HG02610 (cell line): Measurements from ENCODE around the gene ADAP1.
"Not testable (repeated sequence)": the region's sequence is repeated elsewhere in the genome, so short reads cannot be mapped to it uniquely, and the experiment has no call there.

Experiments
- ATAC-seq: cut with Tn5 transposase; IDR thresholded peaks from one replicate; pipeline ENCODE4 v1.9.1; 2021; ENCODE audit warnings: mild to moderate bottlenecking, moderate library complexity; ENCODE audit not compliant: unreplicated experiment

The ADAP1 gene

GRCh38 chr7:924042-924441, 30.4 kb downstream of the ADAP1 start:
- ATAC-seq = not testable (repeated sequence)

GRCh38 chr7:923108-924041, 31.1 kb downstream of the ADAP1 start:
- peak; percentile 67 for ATAC-seq

GRCh38 chr7:922334-923107, 32.0 kb downstream of the ADAP1 start:
- ATAC-seq = no peak

DNA sequence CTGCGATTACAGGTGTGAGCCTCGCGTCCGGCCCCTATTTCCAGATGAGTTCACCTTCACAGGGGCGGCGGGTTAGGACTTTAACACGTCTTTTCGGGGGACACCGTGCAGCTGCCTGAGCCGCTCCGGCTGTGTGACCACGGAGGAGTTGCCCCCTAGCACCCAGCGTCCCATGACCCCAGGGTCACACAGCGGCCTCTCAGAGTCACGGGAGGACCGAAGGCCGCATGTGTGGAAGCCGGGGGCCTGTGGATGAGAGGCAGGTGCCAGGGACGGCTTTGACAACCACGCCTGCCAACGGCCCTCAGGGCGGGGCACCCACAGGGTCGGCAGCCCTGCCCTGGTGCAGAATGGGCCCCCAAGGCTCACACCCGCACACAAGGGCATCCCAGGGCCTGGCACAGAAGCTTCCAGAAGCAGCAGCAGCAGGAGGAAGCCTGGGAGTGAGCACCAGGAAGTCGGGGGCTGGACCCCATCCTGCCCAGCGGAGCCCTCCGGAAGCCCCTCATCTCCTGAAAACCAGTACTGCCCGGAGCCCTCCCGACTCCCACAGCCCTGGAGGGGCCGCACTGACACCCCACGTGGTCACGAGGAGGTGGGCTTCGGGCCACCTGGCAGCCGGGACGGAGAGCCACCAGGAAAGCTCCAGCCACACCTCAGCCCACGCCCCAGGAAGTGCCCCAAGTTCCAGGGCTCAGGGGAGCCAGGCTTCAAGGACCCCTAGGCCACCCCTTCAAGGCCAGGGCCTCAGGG, 32.7 kb downstream of the ADAP1 start:
- ATAC-seq = no peak

- ATAC-seq = no peak
Observed at GRCh38 chr7:921071-921461, 33.4 kb downstream of the ADAP1 start.

GRCh38 chr7:920351-921070, 34.0 kb downstream of the ADAP1 start:
- ATAC-seq = no peak

GRCh38 chr7:919924-920341, 34.5 kb downstream of the ADAP1 start:
- no peak for ATAC-seq

GRCh38 chr7:919114-919442, 35.4 kb downstream of the ADAP1 start:
- no peak for ATAC-seq

DNA sequence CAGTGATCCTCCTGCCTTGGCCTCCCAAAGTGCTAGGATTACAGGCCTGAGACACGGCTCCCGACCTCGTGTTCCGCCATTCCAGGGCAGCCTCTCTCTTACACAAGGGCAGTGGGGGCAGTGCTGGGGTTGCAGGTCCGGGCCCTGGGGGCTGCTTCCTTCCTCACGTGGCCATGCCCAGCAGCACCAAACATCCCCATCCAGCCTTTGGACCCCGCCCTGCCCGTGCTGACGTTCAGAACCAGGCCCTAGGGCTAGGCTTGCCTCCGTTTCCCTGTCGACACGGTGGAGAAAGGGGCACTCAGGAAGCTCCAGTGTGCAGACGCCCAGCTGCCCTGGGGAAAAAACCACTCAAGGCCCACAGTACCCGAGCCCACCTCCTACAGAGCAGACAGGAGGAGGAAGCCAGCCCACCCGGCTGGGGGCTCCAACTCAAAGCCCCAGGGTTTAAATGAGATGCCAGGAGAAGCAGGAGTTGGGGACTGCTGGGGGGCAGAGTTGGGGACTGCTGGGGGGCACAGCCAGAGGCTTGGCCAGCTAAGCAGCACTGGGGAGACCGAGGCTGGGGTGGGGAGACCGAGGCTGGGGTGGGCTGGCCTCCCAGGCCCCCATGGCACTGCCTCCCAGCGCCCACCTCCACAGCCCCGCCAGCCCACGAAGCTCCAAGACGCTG, 35.9 kb downstream of the ADAP1 start:
- no peak for ATAC-seq

- no peak for ATAC-seq
Observed at GRCh38 chr7:918118-918425, 36.4 kb downstream of the ADAP1 start.

DNA sequence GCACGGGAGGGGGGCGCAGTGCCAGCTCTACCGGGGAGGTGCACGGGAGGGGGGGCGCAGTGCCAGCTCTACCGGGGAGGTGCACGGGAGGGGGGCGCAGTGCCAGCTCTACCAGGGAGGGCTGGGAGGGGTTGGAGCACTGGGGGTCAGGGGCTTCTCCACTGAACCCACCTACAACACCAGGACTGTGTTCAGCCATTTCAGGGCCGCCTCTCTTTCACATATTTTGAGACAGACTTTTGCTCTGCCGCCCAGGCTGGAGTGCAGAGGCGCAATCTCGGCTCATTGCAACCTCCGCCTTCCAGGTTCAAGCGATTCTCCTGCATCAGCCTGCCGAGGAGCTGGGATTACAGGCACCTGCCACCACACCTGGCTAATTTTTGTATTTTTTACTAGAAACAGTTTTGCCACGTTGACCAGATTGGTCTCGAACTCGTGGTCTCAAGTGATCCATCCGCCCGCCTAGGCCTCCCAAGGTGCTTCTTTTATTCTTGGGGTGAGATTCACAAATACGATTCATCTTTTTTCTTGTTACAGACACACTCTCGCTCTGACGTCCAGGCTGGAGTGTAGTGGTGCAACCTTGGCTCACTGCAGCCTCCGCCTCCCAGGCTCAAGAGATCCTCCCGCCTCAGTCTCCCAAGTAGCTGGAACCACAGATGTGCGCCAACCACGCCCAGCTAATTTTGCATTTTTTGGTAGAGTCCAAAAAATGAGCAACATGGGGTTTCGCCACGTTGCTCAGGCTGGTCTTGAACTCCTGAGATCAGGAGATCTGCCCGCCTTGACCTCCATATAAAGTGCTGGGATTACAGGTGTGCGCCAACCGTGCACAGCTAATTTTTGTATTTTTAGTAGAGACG, 37.0 kb downstream of the ADAP1 start:
- ATAC-seq = no peak

DNA sequence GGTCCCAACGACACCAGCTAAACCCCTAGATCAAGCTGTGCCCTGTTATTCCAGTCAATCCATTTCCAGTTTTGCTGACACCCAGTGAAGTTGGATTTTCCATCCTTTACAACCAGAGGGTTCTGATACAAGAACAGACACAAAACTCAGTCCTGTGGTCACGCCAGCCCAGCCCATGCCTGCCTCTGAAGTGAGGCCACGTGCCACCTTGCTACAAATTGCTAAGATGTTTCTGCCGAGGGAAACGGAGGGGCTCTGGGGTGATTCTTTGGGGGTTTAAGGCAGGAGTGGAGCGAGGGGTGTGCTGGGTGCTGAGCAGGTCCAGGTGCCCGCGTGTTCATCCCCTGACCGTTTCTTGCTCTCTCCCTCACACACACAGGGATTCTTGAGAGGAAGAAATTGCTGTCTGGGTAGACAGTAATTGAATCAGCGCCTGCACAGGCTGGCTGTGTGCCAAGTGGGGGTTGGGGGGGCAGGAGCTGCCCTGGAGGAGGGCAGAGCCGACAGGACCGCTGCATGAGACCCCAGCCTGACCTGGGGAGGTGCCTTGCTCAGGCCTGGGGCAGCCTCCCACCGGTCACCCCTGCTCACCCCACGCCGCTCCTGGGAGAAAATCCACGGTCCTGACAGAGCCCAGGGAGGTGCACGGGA, 38.1 kb downstream of the ADAP1 start:
- no peak for ATAC-seq

- ATAC-seq = no peak
Observed at GRCh38 chr7:915291-916218, 38.9 kb downstream of the ADAP1 start.

GRCh38 chr7:914521-915194, 39.8 kb downstream of the ADAP1 start:
- ATAC-seq = no peak

DNA sequence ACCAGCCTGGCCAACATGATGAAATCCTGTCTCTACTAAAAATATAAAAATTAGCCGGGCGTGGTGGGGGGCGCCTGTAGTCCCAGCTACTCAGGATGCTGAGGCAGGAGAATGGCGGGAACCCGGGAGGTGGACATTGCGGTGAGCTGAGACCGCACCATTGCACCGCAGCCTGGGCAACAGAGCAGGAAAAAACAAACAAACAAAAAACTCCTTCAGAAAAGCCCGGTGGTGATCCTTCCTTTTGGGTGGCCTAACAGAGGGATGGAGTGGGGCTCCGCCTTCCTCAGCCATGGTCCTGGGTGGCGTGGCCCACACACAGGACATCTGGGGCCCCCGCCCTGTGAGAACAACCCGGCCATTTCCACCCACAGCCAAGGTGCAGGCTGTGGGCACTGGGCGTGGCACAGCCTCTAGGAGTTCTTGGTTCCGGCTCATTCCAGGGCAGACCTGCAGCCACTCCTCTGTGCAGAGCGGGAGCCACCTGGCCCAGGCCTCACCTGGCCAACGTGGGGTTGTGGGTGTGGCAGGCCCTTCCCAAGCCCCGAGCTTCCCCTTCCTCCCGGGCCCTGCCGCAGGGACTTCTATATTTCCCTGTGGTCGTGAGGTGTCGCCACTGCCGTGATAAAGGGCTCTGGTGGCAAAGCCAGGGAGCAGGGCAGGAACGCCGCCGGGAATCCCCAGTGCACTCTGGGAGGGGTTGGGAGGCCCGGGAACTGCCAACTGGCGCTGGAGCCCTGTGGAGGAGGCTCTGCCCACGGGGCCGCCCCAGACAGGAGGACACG, 40.6 kb downstream of the ADAP1 start:
- ATAC-seq = no peak

DNA sequence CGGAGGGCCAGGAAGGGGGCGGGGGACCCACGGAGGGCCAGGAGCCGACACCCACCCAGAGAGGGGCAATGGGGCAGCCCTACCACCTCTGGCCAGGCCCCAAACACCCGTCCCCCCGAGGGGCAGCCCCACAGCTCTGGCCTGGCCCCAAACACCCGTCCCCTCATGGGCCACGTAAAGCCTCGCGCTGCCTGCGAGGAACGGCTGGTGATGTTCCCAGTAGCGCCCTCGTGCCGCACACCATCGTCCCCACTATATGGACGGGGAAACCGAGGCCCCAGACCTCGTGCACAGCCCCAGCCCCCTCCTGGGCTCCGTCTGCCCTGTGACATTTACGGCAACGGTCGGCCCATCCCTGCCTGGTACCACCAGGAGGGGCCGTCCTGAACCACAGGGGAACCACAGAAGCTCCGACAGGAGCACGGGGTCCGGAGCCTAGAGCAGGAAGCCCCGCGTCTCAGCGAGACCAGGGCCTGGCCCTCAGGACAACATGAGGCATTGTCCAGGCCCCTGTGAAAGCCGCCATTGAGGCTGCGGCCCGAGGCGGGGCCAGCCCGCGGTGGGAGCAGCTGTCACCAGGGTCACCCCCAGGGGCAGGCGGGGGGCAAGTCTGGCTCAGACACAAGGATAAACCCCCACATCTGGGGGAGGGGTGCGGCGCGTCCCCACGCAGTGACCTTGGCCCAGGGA, 42.5 kb downstream of the ADAP1 start:
- no peak for ATAC-seq
